H9 (cell line): ENCODE data around the gene PRELID2. TPM values are rescaled to one million over a fixed set of nuclear protein-coding genes. Genes with fewer than 3 reads are reported as not detected.
"Not testable (repeated sequence)": the region's sequence is repeated elsewhere in the genome, so short reads cannot be mapped to it uniquely, and the experiment has no call there.

Source experiments
- DNase-seq: peaks from one replicate; pipeline ENCODE4 v3.0.0-alpha.2; 2017
- H2AFZ ChIP-seq: one replicate; pipeline ENCODE4 v1.6.1; 2013; ENCODE audit warnings: mild to moderate bottlenecking, low read length, control low read depth, moderate library complexity
- H2AK5ac ChIP-seq: 2 replicates; pipeline ENCODE4 v1.6.1; 2013; ENCODE audit warnings: low read length, control low read depth, mixed read lengths; ENCODE audit not compliant: insufficient read length
- H2BK120ac ChIP-seq: one replicate; pipeline ENCODE4 v1.6.1; 2013; ENCODE audit warnings: low read depth, mild to moderate bottlenecking, low read length, control low read depth, inconsistent platforms; ENCODE audit not compliant: poor library complexity, severe bottlenecking
- H2BK12ac ChIP-seq: 2 replicates; pipeline ENCODE4 v1.6.1; 2013; ENCODE audit warnings: low read length, control low read depth, mixed read lengths, low read depth; ENCODE audit not compliant: insufficient read length
- H2BK15ac ChIP-seq: 2 replicates; pipeline ENCODE4 v1.6.1; 2013; ENCODE audit warnings: low read depth, low read length, control low read depth
- H2BK20ac ChIP-seq: one replicate; pipeline ENCODE4 v1.6.1; 2013; ENCODE audit warnings: low read depth, mild to moderate bottlenecking, low read length, control low read depth, inconsistent platforms; ENCODE audit not compliant: poor library complexity, severe bottlenecking
- H2BK5ac ChIP-seq: 2 replicates; pipeline ENCODE4 v1.6.1; 2013; ENCODE audit warnings: low read length, control low read depth, mixed read lengths; ENCODE audit not compliant: insufficient read length
- H3K14ac ChIP-seq: 2 replicates; pipeline ENCODE4 v1.6.1; 2013; ENCODE audit warnings: low read length, control low read depth; ENCODE audit not compliant: insufficient read depth
- H3K18ac ChIP-seq: 2 replicates; pipeline ENCODE4 v1.6.1; 2013; ENCODE audit warnings: low read depth, mild to moderate bottlenecking, mixed read lengths, low read length, control low read depth; ENCODE audit not compliant: insufficient read length
- H3K23ac ChIP-seq: 2 replicates; pipeline ENCODE4 v1.6.1; 2013; ENCODE audit warnings: low read length, control low read depth, mixed read lengths, low read depth; ENCODE audit not compliant: insufficient read length
- H3K23me2 ChIP-seq: 2 replicates; pipeline ENCODE4 v1.6.1; 2013; ENCODE audit warnings: low read depth, mild to moderate bottlenecking, mixed read lengths, low read length, control low read depth; ENCODE audit not compliant: insufficient read length, poor library complexity, severe bottlenecking
- H3K27ac ChIP-seq: 2 replicates; pipeline ENCODE4 v1.5.1; 2013; ENCODE audit warnings: low read length, control low read depth, mixed read lengths, low read depth; ENCODE audit not compliant: insufficient read length
- H3K27me3 ChIP-seq: 2 replicates; pipeline ENCODE4 v1.6.1; 2013; ENCODE audit warnings: low read length, control low read depth, inconsistent platforms; ENCODE audit not compliant: insufficient read depth
- H3K4ac ChIP-seq: 2 replicates; pipeline ENCODE4 v1.6.1; 2013; ENCODE audit warnings: low read depth, mild to moderate bottlenecking, control low read depth, inconsistent platforms, low read length, moderate library complexity
- H3K4me1 ChIP-seq: 2 replicates; pipeline ENCODE4 v1.6.1; 2013; ENCODE audit warnings: low read length, control low read depth, inconsistent platforms; ENCODE audit not compliant: insufficient read depth
- H3K4me2 ChIP-seq: 2 replicates; pipeline ENCODE4 v1.6.1; 2013; ENCODE audit warnings: low read length, control low read depth, mixed read lengths; ENCODE audit not compliant: insufficient read length, insufficient read depth
- H3K56ac ChIP-seq: 2 replicates; pipeline ENCODE4 v1.6.1; 2013; ENCODE audit warnings: low read depth, mild to moderate bottlenecking, mixed read lengths, low read length, control low read depth; ENCODE audit not compliant: insufficient read length
- H3K79me1 ChIP-seq: 2 replicates; pipeline ENCODE4 v1.6.1; 2013; ENCODE audit warnings: low read depth, mild to moderate bottlenecking, moderate library complexity, low read length, control low read depth, inconsistent platforms; ENCODE audit not compliant: insufficient read depth, poor library complexity, severe bottlenecking
- H3K79me2 ChIP-seq: 2 replicates; pipeline ENCODE4 v1.6.1; 2013; ENCODE audit warnings: low read length, control low read depth, inconsistent platforms; ENCODE audit not compliant: insufficient read depth
- H3K9ac ChIP-seq: 2 replicates; pipeline ENCODE4 v1.6.1; 2013; ENCODE audit warnings: low read length, control low read depth, mixed read lengths; ENCODE audit not compliant: insufficient read length; ENCODE audit errors: extremely low read depth
- H3K9me3 ChIP-seq: one replicate; pipeline ENCODE4 v1.6.1; 2013; ENCODE audit warnings: low read depth, low read length, inconsistent platforms; ENCODE audit not compliant: control insufficient read depth
- H3T11ph ChIP-seq: one replicate; pipeline ENCODE4 v1.6.1; 2013; ENCODE audit warnings: mild to moderate bottlenecking, low read length, control low read depth, inconsistent platforms
- H4K20me1 ChIP-seq: one replicate; pipeline ENCODE4 v1.6.1; 2013; ENCODE audit not compliant: control insufficient read depth, insufficient read length, insufficient read depth
- H4K5ac ChIP-seq: 2 replicates; pipeline ENCODE4 v1.6.1; 2013; ENCODE audit warnings: low read depth, mild to moderate bottlenecking, mixed read lengths, low read length, control low read depth; ENCODE audit not compliant: insufficient read length
- H4K8ac ChIP-seq: replicated peaks from 2 replicates; pipeline ENCODE4 v1.6.1; 2013; ENCODE audit warnings: low read length, control low read depth, mixed read lengths, low read depth; ENCODE audit not compliant: insufficient read length
- H4K91ac ChIP-seq: 2 replicates; pipeline ENCODE4 v1.6.1; 2013; ENCODE audit warnings: low read depth, mild to moderate bottlenecking, moderate library complexity, mixed read lengths, low read length, control low read depth; ENCODE audit not compliant: insufficient read length
- H3K27ac Mint-ChIP-seq, 3 experiments: 2 replicates in 2 of 3; 3 replicates in 1 of 3; pipeline ENCODE4 v1.8.0; 2020 to 2021; ENCODE audit warnings: mixed read lengths in 3 of 3, mild to moderate bottlenecking in 1 of 3, moderate library complexity in 1 of 3
- H3K27me3 Mint-ChIP-seq: 2 replicates; pipeline ENCODE4 v1.8.0; 2021; ENCODE audit warnings: low read depth, mild to moderate bottlenecking, moderate library complexity, mixed read lengths
- H3K36me3 Mint-ChIP-seq, 3 experiments: 2 replicates in 2 of 3; 3 replicates in 1 of 3; pipeline ENCODE4 v1.8.0; 2020 to 2021; ENCODE audit warnings: low read depth in 3 of 3, mixed read lengths in 3 of 3; ENCODE audit not compliant: insufficient read depth in 1 of 3
- H3K4me1 Mint-ChIP-seq, 2 experiments: 2 replicates each; pipeline ENCODE4 v1.8.0; 2020; ENCODE audit warnings: mixed read lengths in 2 of 2
- H3K4me3 Mint-ChIP-seq, 2 experiments: 2 replicates in 1 of 2; 3 replicates in 1 of 2; pipeline ENCODE4 v1.8.0; 2020 to 2021; ENCODE audit warnings: mild to moderate bottlenecking in 2 of 2, mixed read lengths in 2 of 2, moderate library complexity in 1 of 2
- H3K9me3 Mint-ChIP-seq, 2 experiments: 2 replicates in 1 of 2; 3 replicates in 1 of 2; pipeline ENCODE4 v1.8.0; 2020; ENCODE audit warnings: mild to moderate bottlenecking in 2 of 2, mixed read lengths in 2 of 2, moderate library complexity in 1 of 2
- CTCF ChIP-seq: fragments of 200-600 bp; sonication (generic); conservative IDR thresholded peaks from 3 replicates; pipeline ENCODE4 v1.8.0; 2021; ENCODE audit warnings: antibody characterized with exemption, mild to moderate bottlenecking
- whole genome bisulfite sequencing: extraction: QIAGEN DNeasy Blood & Tissue Kit; methylation state at CpG from one replicate; pipeline ENCODE4 v1.1.7; 2013; ENCODE audit warnings: missing lambda C conversion rate, low lambda C conversion rate, mixed read lengths; ENCODE audit not compliant: insufficient read length; ENCODE audit errors: extremely low coverage; 5-methylcytosine and 5-hydroxymethylcytosine counted together
- total RNA-seq: library from RNA; stranded (reverse); gene quantifications from 2 replicates; pipeline ENCODE4 v1.2.1, GENCODE V29; 2021

The PRELID2 gene
- total RNA-seq, 1 experiment from 2014 or later = 13.2 TPM

- Histone ChIP-seq H2BK20ac (no peak overlapping the region), H3K4ac (no peak overlapping the region), H3K4me2 (no peak overlapping the region), H4K91ac (no peak overlapping the region), H3K18ac (no peak overlapping the region), H4K8ac (no peak overlapping the region), H4K5ac (no peak overlapping the region), H3K9me3 (no peaks in the 10 kb centered on the region), H3K14ac (no peak overlapping the region), H3K79me1 (no peaks in the 10 kb centered on the region), H3T11ph (no peak overlapping the region), H3K23ac (no peak overlapping the region), H2AFZ (no peak overlapping the region), H2AK5ac (no peak overlapping the region), H3K4me1 (no peaks in the 10 kb centered on the region), H4K20me1 (no peaks in the 10 kb centered on the region), H3K27me3 (no peaks in the 10 kb centered on the region), H3K9ac (no peak overlapping the region), H2BK120ac (no peak overlapping the region), H3K56ac (no peak overlapping the region), H2BK12ac (no peak overlapping the region), H2BK5ac (no peak overlapping the region), H3K27ac (no peak overlapping the region), H3K23me2 (no peaks in the 10 kb centered on the region), H3K79me2 (no peaks in the 10 kb centered on the region), H2BK15ac (no peak overlapping the region)
- no peak for DNase-seq
- Mint-ChIP-seq H3K27me3 (no peaks in the 10 kb centered on the region), H3K36me3 (peaks cover 1 to 4% (median 3%) of the 10 kb centered on the region in 3 experiments; a peak in 4 of 7 replicates), H3K4me1 (no peaks in the 10 kb centered on the region), H3K4me3 (no peak overlapping the region), H3K9me3 (peaks cover 2 to 9% of the 10 kb centered on the region in 2 experiments; a peak in 3 of 5 replicates), H3K27ac (no peak overlapping the region)
- WGBS = no CpG with 5 or more reads among the region's 1 CpG
- TF ChIP-seq CTCF = no peak
Measured at GRCh38 chr5:145737578-145737977, 97.6 kb downstream of the PRELID2 start.

- not testable (repeated sequence) for H4K20me1 ChIP-seq, H2BK120ac ChIP-seq, H3K4me1 Mint-ChIP-seq, H3K4me1 ChIP-seq, H3K23ac ChIP-seq, H2AK5ac ChIP-seq, H3K79me1 ChIP-seq, H3K27me3 ChIP-seq, H3K79me2 ChIP-seq, H3T11ph ChIP-seq, H3K4me2 ChIP-seq, H3K27me3 Mint-ChIP-seq, H3K27ac ChIP-seq, H3K4ac ChIP-seq, H3K9ac ChIP-seq, H3K14ac ChIP-seq, H4K8ac ChIP-seq, H3K27ac Mint-ChIP-seq, H3K4me3 Mint-ChIP-seq, H2BK20ac ChIP-seq, H2BK12ac ChIP-seq, DNase-seq, H2AFZ ChIP-seq, H2BK5ac ChIP-seq, H2BK15ac ChIP-seq, H4K5ac ChIP-seq, H3K23me2 ChIP-seq, H3K56ac ChIP-seq, H3K18ac ChIP-seq, H4K91ac ChIP-seq
- H3K9me3 ChIP-seq = peaks cover 21% of the 10 kb centered on the region
- peaks cover 42 to 65% (median 54%) of the 10 kb centered on the region in 3 experiments for H3K36me3 Mint-ChIP-seq
- WGBS = no CpG with 5 or more reads among the region's 1 CpG
- peaks cover 55 to 58% of the 10 kb centered on the region in 2 experiments for H3K9me3 Mint-ChIP-seq
Measured at GRCh38 chr5:145729956-145730355, 105.2 kb downstream of the PRELID2 start.
